HG03342 (cell line): Measurements from ENCODE around the gene PTPN3.

Source experiments
- ATAC-seq: cut with Tn5 transposase; IDR thresholded peaks from one replicate; pipeline ENCODE4 v1.9.1; 2021; ENCODE audit warnings: mild to moderate bottlenecking, moderate library complexity; ENCODE audit not compliant: unreplicated experiment

Gene PTPN3

DNA sequence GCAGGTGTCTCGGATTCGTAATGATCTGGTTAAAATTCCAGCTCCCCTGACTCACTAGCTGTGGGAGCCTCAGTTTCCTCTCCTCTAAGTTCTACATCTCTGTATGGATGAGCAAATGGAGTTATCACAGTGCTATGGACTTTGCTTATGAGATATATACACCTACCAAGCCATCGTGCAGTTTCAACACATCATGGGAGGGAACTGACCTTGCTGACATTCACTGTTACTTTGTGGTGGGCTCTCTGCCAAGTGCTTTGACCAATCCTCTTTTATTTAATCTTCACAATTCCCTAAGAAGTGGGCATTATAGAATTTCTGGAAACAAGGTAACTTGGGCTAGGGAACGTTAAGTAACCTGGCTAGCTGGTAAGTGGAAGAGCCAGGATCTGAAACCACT, 70.2 kb downstream of the PTPN3 start:
- no peak for ATAC-seq

DNA sequence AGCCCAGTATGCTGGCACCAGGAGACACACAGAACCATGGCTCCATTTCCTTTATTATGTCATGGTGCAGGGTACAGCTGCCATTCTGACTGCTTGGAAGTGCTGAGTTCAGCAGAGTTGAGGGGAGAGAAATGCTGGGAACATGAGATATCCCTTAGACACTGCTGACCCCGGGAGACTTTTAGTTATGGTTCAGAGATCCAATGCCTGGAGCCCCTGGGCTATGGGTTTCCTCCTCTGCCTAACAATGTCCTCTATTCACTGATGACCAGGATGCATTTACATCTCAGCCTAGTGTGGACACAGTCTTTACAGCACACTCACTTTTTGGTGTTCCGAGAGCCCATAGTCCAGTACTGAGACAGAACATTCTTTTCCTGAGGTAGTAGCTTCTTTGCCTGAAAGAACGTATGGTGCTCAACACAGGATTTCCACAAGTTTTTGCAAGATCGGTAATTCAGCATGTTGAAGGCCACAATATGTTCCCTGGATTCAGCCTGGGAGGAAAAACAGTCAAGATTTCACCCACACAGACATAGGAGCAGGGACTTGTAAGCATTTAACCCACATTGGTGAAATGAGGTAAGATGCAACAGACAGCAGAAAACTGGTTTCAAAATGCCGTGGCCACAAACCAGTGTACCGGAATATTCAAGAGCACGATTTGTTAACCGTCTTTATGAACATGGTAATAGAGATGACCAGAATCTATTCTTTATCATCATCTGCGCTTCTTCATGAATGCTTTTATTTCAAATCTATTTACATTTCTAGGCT, 71.3 kb downstream of the PTPN3 start:
- no peak for ATAC-seq

DNA sequence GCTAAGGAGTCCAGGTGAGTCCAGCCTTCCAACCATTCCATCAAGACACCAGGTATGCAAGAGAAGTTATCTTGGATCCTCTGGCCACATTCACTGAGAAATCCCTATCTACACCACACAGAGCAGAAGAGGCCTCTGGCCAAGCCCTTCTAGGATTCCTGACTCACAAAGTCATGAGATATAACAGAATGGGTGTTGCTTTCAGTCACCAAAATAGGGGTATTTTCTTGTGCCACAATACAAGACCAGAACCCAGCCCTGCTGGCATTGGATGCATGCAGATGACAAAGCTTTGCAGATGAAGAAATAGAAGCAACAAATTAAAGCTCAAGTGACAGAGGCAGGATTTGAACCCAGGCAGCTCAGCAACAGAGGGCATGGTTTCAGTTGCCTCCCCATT, 73.5 kb downstream of the PTPN3 start:
- no peak for ATAC-seq

DNA sequence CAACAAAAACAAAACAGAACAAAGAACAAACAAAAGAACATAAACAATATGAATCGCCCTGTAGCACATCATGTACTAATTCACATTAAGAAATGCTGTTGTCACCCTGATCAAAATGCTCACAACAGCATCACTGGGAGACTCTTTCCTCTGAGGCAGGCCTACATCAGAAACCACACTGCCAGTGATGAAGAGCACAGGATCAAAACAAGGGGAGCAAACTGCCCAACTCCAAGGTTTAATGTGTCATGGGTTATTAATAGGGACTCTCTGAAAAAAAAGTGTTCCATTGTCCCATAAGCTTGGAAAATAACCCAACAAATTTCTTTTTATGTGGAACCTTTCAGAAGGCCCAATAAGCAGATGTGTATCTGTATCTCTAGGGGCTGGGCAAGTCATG, 74.2 kb downstream of the PTPN3 start:
- no peak for ATAC-seq

DNA sequence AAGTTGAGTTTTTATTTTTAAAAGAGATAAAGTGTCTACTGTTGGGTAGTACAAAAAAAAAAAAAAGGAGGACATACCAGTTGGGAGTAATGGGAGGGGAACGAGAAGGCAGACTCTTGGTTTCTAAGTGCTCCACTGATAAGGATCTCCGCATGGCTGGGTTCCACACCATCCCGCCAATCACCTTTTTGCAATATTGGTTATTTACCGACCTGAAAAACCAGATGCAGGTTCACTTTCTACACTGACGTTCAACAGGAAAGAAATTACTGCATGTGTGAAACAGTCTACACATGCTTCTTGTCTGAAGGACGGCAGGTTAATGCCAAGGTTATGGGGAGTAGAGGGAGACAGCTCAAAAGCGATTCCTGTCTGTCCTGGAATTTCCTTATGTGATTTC, 75.5 kb downstream of the PTPN3 start:
- peak; percentile 81 for ATAC-seq

DNA sequence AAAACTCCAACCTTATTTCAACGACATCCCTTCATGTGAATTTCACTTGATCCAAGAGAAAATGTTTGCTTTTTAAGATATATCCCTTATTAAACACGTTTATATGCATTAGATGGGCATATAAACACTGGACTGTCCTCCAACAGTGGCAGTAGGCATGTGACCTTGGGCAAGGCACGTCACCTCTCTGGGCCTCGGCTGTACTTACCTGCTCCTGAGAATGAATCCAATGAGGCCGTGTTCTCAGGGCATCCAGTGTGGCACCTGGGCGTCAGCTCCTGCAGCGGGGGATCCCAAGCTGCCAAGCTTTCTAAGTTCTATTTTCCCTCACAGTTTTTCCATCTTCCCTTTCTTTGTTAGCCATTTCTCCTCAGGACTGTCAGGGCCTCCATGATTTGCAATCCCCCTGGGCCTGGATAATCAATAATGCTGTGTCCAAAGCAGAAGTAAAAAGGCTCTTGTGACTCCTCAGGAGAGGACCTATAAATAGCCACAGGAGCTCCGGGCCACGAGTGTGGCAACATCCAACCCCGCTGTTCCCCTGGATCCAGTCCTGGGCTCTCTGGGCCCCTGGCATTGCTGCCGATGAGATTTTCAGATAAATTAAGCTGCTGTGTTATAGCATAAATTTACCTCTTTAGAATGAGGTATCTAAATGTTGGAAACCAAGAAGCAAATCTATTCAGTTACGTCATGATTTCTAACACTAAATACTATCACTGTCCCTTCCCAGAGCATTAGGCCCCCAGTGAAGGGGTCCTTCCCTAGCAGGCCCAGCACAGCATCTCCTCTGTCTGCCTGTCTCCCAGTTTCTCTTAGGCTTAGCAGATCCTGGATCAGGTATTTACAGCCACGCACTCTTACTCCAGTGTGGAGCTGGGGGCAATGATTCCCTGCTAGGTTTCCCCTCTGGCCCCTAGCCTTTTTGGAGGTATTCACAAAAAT, 76.8 kb downstream of the PTPN3 start:
- ATAC-seq, result no peak

DNA sequence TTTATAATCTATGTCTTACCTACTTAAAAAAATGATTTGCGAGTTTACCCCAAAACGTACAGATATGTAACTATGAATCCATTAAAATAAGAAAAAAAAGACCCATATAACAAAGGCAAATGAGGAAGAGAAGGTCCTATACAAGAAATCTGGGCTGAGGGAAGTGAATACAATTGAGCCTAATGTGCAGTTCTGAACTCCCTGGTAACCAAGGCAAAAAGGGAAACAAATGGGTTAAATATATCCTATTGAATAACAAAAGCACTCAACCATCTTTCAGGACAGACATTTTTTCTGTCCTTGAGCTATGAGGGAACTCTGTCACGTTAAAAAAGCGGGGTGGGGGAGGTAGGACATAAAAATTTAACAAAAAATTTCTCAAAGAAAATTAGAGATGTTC, 78.6 kb downstream of the PTPN3 start:
- ATAC-seq, result no peak

DNA sequence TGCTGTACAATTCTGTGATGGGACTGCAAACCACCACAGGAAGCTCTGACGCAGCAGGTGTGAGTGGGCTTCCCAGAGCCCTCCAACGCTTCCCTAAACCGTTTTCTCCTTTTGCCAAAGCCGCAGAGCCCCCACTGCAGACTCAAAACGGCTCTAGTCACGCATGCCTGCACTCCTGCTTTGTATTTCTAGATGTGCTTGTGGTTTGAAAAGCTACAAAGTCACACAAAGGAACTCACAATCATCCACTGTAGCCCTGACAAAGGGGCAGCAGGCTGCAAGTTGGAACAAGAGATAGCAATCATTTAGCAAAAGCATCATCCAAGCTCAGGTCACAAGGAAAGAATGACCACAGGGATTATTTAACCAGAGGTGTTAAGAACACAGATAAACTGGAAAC, 79.3 kb downstream of the PTPN3 start:
- no peak for ATAC-seq

DNA sequence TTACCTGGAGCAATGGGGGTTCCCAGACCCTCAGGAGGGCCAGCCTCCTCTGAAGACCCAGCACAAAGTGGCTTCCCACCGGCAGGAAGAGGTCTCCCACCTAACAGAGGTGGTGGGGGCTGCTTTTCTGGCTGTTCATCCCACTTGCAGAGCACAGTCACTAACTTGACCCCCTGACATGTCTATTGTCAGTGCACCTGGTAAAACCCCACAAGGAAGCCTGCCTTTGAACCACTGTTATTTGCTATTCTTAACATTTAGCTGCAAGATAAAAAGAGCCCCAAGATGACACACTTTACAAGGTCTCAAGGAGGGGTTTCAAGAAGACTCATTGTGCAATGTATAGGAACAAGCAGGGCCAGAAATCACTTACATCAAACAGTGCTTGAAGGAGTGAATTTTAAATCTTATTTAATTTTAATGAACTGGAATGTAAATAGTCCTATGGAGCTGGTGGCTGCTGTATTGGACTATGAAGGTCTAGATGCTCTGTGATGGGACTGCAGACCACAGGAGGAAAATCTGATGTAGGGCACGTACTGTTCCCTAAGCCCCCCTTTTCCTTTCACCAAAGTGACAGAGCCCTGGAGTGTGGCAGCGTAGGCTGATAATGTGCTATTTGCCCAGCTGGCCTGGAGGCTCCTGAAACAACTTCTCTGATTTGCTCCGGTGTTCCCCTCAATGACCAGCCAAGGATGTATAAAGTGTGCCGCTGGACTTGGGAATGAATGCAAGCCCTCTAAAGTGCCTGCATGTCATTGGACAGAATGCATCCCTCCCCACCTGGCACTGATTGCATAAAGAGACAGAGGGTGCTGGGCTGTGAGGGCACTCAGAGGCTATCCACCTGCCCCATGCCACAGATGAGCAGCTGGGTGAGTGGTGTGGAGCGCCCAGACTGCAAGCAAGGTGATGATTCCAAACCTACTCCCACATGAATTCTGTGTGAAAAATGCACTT, 80.2 kb downstream of the PTPN3 start:
- ATAC-seq, result no peak

DNA sequence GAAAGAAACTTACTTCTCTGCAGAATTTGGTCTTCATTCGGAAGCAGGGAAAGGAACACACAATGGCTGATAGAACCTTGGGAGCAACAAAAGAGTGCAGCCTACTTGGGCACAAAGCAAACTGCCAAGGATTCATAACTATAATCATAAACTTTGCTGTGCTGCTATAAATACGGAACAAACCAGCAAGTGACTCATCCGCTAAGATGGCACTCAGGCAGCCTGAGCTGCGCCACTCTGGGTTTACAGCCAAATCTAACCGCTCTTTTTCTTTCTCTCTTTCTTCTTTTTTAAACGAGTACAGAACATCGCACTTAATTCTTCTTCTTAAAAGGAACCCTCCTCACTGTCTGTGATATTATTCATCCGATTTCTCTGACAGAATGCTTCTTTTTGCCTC, 81.1 kb downstream of the PTPN3 start:
- ATAC-seq, result no peak

DNA sequence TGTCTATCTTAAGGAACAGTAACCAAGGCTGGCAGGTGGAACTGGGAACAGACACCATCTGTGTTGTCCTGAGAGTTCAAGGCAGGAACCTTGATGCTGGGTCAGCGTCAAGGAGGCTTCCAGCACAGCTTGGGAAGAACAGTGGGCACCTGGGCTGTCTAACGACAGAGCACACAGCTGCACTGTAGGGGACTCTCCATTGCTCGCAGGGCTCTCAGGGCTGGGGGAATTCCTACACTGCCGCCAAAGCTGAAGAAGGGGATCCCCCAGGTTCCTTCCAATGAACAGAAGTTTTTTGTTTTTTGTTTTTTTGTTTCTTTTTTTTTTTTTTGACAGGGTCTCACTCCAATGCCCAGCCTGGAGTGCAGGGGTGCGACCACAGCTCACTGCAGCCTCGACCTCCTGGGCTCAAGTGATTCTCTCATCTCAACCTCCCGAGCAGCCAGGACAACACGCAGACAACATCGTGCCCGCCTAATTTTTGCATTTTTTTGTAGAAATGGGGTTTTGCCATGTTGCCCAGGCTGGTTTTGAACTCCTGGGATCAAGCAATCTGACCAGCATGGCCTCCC, 81.9 kb downstream of the PTPN3 start:
- ATAC-seq, result peak; percentile 54

DNA sequence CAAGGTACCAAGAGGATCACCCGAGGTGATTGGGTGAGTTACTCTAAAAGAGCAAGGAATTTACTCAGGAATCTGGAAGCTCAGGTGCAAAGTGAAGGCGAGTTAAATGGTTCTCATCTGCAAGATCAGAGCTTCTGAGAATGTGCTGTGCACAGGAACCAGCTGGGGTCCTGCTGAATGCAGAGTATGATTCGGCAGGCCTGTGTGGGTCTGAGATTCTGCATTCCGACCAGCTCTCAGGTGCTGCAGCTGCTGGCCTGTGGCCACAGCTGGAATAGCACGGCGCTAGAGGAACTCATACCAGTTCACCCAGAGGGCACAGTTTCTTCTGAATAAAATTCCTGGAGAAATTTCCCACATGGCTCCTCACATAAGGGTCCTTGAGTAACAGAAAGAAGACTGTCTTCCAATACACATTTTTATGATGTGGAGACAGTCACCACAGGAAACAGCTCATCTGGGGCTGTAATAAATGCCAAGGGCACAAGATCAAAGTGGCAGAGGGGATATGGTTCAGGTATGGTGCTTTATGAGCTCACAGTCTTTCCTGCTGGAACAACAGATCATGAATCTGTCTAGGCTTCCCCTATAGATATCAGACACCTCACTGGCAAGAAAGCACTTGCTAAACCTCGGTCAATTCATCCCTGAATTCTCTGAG, 83.9 kb downstream of the PTPN3 start:
- no peak for ATAC-seq

DNA sequence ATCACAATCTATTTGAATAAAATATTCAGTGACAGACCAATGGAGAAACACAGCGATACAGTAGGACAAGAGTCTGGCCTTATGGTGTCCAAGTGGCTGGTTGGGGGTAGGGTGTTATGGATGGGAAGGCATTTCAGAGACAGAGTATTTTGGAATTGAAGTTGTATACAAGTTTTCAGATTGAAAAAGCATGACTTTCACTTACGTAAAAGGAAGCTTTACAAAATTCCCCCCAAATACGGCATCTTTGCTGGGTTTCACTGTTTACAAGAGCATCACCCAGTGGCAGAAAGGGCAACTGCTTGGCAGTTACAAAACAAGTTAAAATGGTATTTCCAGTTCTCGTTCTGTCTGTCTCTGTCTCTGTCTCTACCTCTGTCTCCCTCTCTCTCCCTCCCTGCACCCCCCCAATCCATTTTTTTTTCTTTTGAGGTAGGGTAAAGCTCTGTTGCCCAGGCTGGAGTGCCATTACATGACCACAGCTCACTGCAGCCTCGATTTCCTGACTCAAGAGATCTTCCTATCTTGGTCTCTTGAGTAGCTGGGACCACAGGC, 86.2 kb downstream of the PTPN3 start:
- ATAC-seq, result peak; percentile 49

DNA sequence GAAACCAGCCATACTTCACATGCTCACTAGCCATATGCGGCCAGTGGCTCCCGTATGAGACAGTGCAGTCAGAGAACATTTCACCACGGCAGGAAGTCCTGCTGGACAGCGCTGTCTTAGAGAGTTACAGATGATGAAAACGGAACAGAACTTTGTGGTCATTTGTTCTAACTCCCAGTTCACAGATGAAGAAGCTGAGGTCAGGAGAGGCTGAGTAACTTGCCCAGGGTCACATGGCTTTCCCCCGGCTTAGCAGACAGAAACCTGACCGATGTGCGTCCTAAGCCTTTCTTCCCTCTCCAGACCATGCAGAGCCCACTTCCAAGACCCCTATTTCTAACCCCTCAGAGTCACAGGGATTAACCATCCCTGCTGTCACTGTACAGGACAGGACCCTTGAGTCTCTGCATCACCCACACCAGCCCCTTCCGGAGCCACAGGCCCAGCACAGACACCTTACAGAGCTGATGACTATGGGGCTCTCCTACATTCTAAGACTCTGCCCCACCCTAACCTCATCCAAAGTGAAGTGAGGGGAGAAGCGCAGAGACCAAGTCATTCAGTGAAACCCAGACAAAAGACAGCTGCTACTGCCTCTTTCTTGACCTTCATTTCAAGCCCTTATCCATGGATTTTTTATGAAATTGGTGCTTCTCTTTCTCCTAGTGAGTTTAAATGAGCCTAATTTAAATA, 86.9 kb downstream of the PTPN3 start:
- peak; percentile 74 for ATAC-seq

DNA sequence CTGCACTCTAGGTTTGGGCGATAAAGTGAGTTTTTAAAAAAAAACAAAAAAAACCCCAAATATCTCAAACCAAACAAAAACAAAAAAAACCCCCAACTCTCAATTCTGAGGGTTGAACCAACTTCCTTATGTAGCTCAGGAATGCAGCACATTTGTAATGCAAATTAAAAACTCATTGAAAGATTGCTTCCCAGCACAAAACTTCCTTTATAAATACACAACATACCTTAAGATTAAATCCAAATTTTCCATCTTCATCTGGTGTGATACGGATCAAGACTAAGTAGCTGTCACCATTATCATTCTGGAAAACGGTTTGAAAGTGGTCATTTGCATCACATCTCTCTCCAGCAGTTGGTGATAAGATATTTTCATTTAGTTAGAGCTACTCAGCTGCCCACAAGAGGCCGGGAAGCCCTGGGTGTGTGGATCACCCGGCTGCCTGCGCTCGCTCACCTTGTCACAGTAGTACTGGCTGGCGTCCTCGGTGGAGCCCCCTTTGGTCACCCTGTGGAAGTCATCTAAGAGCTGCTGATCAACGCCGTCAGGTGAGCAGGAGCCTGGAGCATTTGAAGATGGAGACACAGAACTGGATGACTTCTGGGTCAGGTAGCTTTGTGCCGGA, 88.2 kb downstream of the PTPN3 start:
- ATAC-seq, result no peak

DNA sequence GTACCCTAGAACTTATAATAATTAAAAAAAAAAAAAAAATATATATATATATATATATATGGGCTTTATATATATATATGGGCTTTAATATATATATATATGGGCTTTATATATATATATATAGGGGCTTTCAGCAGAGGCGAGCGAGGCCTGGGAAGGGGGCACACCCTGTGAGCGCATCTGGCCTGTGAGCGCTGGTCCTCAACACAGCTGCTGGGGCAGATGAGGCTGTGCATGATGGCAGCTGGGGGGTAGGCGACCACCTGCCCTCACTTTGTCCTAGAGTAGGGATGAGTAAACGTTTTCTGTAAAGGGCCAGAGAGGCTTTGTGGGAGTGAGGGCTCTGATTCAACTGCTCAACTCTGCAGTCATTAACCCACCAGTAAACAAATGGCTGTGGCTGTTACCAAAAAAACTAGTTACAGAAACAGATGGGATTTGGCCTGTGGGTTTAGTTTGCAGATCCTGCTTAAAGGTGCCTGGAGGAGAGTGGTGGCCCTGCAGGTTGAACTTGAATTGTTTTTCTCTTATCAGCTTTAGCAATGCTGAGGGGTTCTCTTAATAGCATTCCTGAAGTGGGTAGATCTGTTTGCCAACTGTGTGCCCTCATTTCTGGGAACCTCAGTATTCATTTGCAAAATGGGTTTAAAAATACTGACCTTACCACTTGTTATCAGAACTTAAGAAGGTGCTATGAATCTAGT, 89.2 kb downstream of the PTPN3 start:
- no peak for ATAC-seq

DNA sequence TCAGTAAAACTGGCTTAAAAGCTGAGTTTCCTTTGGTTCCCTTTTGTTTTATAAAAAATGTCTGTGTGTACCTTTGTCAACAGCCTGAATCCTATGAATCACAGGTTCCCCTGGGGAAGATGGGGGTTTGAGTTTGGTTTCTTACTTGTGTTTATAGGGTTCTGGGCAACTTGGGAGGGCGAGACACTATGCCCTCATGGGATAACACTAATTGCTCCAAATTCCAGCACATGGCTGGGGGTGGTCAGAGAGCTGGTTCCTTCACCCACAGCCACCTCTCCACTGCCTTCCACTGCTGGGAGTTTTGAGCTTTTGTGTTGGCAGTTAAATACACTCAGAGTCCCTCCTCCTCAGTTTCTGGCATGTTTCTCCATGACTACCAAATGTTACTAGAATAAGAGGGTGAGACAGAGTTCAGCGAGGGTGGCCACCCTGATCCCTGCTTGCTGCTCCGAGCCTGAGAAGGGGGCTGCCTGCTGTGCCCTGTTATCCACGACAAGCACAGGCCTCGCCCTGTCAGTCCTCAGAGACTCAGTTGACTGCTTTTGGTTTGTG, 94.3 kb downstream of the PTPN3 start:
- no peak for ATAC-seq

DNA sequence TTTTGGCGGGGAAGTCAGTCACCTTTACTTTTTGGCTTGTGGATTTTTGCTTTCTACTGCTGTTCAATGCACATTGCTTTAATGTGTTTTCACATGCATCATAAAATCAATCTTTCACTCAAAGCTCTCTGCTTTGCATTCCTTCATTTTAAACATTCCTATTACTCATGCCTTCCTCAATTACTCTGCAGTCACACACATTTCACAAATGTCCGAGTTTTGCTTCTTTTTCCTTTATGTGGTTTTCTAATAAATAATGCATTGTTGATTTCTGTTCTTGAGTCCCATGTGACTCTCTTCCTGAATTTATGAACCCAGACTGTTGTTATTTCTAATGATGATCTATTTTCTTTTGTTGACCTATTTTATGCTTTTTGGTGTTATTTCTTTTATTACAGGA, 95.0 kb downstream of the PTPN3 start:
- ATAC-seq, result no peak
